ENCODE data around the gene RTN3.

Gene RTN3

DNA sequence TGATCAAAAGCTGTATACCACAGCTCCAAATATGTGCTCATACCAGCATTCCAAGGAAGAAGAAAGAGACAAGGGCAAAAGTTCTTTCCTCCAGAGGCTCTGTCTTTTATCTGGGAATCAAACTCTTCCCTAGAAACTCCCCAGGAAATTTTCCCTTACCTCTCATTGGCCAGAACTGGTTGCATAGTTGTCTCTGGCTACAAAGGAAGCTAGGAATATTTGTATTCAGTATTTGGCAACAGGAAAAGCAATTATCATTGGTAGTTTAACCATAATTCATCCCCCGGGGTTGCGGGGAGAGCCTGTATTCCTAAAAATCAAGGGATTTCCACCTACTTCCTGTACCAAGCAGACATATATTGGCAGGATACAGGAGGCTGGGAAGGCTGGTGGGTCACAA lies 97.7 kb downstream of the RTN3 start:
- H3K27me3 ChIP-seq (ENCODE audit: low read length), result no peaks in the 10 kb centered on the region
- H3K4me3 ChIP-seq (ENCODE audit: insufficient read depth, low read length, poor library complexity, severe bottlenecking), result no peak overlapping the region
- H3K27ac ChIP-seq (ENCODE audit: low read depth, low read length), result no peak overlapping the region
- H3K9me2 ChIP-seq (replicated peaks; ENCODE audit: insufficient read depth, low read length), result no peaks in the 10 kb centered on the region
- no peak overlapping the region for H2AFZ ChIP-seq (ENCODE audit: low read depth, low read length, severe bottlenecking)
- H3K36me3 ChIP-seq (ENCODE audit: low read length), result no peaks in the 10 kb centered on the region
- TF ChIP-seq, protein P1, sequence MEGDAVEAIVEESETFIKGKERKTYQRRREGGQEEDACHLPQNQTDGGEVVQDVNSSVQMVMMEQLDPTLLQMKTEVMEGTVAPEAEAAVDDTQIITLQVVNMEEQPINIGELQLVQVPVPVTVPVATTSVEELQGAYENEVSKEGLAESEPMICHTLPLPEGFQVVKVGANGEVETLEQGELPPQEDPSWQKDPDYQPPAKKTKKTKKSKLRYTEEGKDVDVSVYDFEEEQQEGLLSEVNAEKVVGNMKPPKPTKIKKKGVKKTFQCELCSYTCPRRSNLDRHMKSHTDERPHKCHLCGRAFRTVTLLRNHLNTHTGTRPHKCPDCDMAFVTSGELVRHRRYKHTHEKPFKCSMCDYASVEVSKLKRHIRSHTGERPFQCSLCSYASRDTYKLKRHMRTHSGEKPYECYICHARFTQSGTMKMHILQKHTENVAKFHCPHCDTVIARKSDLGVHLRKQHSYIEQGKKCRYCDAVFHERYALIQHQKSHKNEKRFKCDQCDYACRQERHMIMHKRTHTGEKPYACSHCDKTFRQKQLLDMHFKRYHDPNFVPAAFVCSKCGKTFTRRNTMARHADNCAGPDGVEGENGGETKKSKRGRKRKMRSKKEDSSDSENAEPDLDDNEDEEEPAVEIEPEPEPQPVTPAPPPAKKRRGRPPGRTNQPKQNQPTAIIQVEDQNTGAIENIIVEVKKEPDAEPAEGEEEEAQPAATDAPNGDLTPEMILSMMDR (IDR thresholded peaks at IDR 0.05; ENCODE audit: insufficient read depth, low read length, poor library complexity, severe bottlenecking), result no peak
- no peak for TF ChIP-seq EZH2phosphoT487 (conservative IDR thresholded peaks at IDR 0.05; ENCODE audit: low read length)
- H4K20me1 ChIP-seq (ENCODE audit: low read depth, low read length), result no peaks in the 10 kb centered on the region
- H3K4me2 ChIP-seq (ENCODE audit: low read depth, low read length, poor library complexity, severe bottlenecking), result no peak overlapping the region
- no peaks in the 10 kb centered on the region for H3F3A ChIP-seq (ENCODE audit: insufficient read depth)
- H3K9ac ChIP-seq (ENCODE audit: low read length), result no peak overlapping the region
- H3K79me2 ChIP-seq (ENCODE audit: insufficient read depth, low read length), result no peaks in the 10 kb centered on the region
- H3K9me3 ChIP-seq (ENCODE audit: insufficient read depth, low read length), result no peaks in the 10 kb centered on the region

DNA sequence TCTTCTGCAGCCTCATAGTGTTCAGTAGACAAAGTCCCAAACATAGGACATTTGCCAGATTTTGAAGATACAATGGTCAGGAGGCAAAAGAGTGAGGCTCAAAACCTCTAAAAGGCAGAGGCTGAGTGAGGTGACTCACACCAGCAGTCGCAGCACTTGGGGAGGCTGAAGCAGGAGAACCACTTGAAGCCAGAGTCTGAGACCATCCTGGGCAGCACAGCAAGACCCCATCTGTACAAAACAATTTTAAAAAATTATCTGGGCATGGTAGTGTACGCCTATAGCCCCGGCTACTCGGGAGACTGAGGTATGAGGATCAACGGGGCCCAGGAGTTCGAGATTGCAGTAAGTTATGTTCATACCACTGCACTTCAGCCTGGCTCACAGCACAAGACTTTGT lies 101.4 kb downstream of the RTN3 start:
- TF ChIP-seq EZH2phosphoT487 (conservative IDR thresholded peaks at IDR 0.05; ENCODE audit: low read length), result no peak
- TF ChIP-seq, protein P1 (IDR thresholded peaks at IDR 0.05; ENCODE audit: insufficient read depth, low read length, poor library complexity, severe bottlenecking), result no peak

DNA sequence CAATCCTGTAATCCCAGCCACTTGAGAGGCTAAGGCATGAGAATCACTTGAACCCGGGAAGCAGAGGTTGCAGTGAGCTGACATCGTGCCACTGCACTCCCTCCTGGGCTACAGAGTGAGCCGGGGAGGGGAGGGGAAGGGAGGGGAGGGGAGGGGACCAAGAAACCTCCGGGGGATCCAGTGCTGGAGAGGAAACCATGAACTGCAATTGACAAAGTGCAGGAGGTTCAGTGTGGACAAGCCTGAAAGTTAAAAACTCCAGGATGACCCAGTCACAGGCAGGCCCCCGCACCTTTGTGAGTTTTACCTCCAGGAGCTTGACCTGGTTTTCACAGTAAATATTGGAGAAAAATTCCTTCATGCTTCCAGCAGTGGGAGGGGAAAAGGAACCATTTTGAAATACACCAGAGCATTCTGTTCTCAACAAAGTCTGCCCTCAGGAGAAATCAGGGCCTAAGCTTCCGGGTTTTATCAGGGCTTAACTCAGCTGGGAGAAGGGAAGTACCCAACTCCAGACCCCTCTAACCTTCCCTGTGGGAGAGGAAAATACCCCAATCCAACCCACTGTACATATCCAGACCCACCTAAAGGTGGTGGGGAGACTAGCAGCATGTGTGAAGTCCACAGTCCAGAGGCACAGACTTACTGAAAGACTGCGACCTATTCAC lies 102.8 kb downstream of the RTN3 start:
- no peaks in the 10 kb centered on the region for H3K79me2 ChIP-seq (ENCODE audit: insufficient read depth, low read length)
- H3K27me3 ChIP-seq (ENCODE audit: low read length), result no peaks in the 10 kb centered on the region
- no peak overlapping the region for H3K9ac ChIP-seq (ENCODE audit: low read length)
- H3K4me3 ChIP-seq (ENCODE audit: insufficient read depth, low read length, poor library complexity, severe bottlenecking), result no peak overlapping the region
- H4K20me1 ChIP-seq (ENCODE audit: low read depth, low read length), result no peaks in the 10 kb centered on the region
- H3K27ac ChIP-seq (ENCODE audit: low read depth, low read length), result no peak overlapping the region
- H3K4me2 ChIP-seq (ENCODE audit: low read depth, low read length, poor library complexity, severe bottlenecking), result no peak overlapping the region
- no peaks in the 10 kb centered on the region for H3F3A ChIP-seq (ENCODE audit: insufficient read depth)
- TF ChIP-seq, protein P1 (IDR thresholded peaks at IDR 0.05; ENCODE audit: insufficient read depth, low read length, poor library complexity, severe bottlenecking), result no peak
- no peak for TF ChIP-seq EZH2phosphoT487 (conservative IDR thresholded peaks at IDR 0.05; ENCODE audit: low read length)
- H3K9me2 ChIP-seq (replicated peaks; ENCODE audit: insufficient read depth, low read length), result no peaks in the 10 kb centered on the region
- H3K36me3 ChIP-seq (ENCODE audit: low read length), result no peaks in the 10 kb centered on the region
- H3K9me3 ChIP-seq (ENCODE audit: insufficient read depth, low read length), result no peaks in the 10 kb centered on the region
- no peak overlapping the region for H2AFZ ChIP-seq (ENCODE audit: low read depth, low read length, severe bottlenecking)

More for the DNA sequence above, 101.4 kb downstream of the RTN3 start:
- Histone ChIP-seq H3K4me3 (ENCODE audit: insufficient read depth, low read length, poor library complexity, severe bottlenecking) (no peak overlapping the region), H3K4me2 (ENCODE audit: low read depth, low read length, poor library complexity, severe bottlenecking) (no peak overlapping the region), H3K9ac (ENCODE audit: low read length) (no peak overlapping the region), H2AFZ (ENCODE audit: low read depth, low read length, severe bottlenecking) (no peak overlapping the region), H3K9me3 (ENCODE audit: insufficient read depth, low read length) (no peaks in the 10 kb centered on the region), H3K27me3 (ENCODE audit: low read length) (no peaks in the 10 kb centered on the region), H3F3A (ENCODE audit: insufficient read depth) (no peaks in the 10 kb centered on the region), H3K36me3 (ENCODE audit: low read length) (no peaks in the 10 kb centered on the region), H3K9me2 (replicated peaks; ENCODE audit: insufficient read depth, low read length) (no peaks in the 10 kb centered on the region), H4K20me1 (ENCODE audit: low read depth, low read length) (no peaks in the 10 kb centered on the region), H3K79me2 (ENCODE audit: insufficient read depth, low read length) (no peaks in the 10 kb centered on the region), H3K27ac (ENCODE audit: low read depth, low read length) (no peak overlapping the region)

Measured in SU-DHL-6 (cell line).